Thoracic aorta (tissue), 2 donors: Measurements from ENCODE around the gene SBK2. TPM values are rescaled to one million over a fixed set of nuclear protein-coding genes. Genes with fewer than 3 reads are reported as not detected.
"Not testable (repeated sequence)": the region's sequence is repeated elsewhere in the genome, so short reads cannot be mapped to it uniquely, and the experiment has no call there.

Experiments
- ATAC-seq: fragments of 150-250 bp; one replicate; pipeline ENCODE4 v1.8.0; 2017; ENCODE audit warnings: low read depth; ENCODE audit not compliant: insufficient number of reproducible peaks, low FRiP score
- DNase-seq: peaks from one replicate; pipeline ENCODE4 v3.0.0-alpha.2; 2020; ENCODE audit warnings: low spot score
- H3K27ac ChIP-seq, 2 donors: fragments of 200-600 bp; sonication (generic); 1 replicate in 1 of 2; 2 replicates in 1 of 2; pipeline ENCODE4 v1.5.1; 2016; ENCODE audit warnings: mild to moderate bottlenecking in 2 of 2, moderate library complexity in 2 of 2
- H3K27me3 ChIP-seq: fragments of 200-600 bp; sonication (generic); replicated peaks from 2 replicates; pipeline ENCODE4 v1.6.0; 2016; ENCODE audit warnings: mild to moderate bottlenecking; ENCODE audit not compliant: insufficient read depth
- H3K36me3 ChIP-seq: fragments of 200-600 bp; sonication (generic); one replicate; pipeline ENCODE4 v1.5.1; 2016
- H3K4me1 ChIP-seq, 2 donors: fragments of 200-600 bp; sonication (generic); 1 replicate in 1 of 2; 2 replicates in 1 of 2; pipeline versions ENCODE4 v1.5.1 to v1.6.0; 2016; ENCODE audit warnings: low read depth in 2 of 2, mild to moderate bottlenecking in 1 of 2; ENCODE audit not compliant: control insufficient read depth in 1 of 2
- H3K4me3 ChIP-seq: fragments of 200-600 bp; sonication (generic); 2 replicates; pipeline ENCODE4 v1.5.1; 2016; ENCODE audit warnings: mild to moderate bottlenecking
- H3K9me3 ChIP-seq: fragments of 200-600 bp; sonication (generic); 2 replicates; pipeline ENCODE4 v1.5.1; 2016
- total RNA-seq, 2 donors: library from RNA; depleted of rRNA; stranded (reverse); fragments of >200 nt; gene quantifications; one replicate each; pipeline versions ENCODE4 v1.1.0 to v1.2.3, GENCODE V29; 2016
- TF ChIP-seq, protein P1 (sequence below): fragments of 200-600 bp; sonication (generic); IDR thresholded peaks from one replicate; pipeline ENCODE4 v1.5.1; 2019; ENCODE audit warnings: antibody characterized with exemption

The SBK2 gene
- total RNA-seq, 2 donors from 2014 or later = not detected

GRCh38 chr19:55578031-55578760 lies 41.3 kb upstream of the SBK2 start:
- H3K27ac ChIP-seq = no peak overlapping the region
- no peaks in the 10 kb centered on the region for H3K9me3 ChIP-seq
- H3K4me3 ChIP-seq = no peak overlapping the region
- H3K27me3 ChIP-seq = no peaks in the 10 kb centered on the region
- TF ChIP-seq, protein P1, sequence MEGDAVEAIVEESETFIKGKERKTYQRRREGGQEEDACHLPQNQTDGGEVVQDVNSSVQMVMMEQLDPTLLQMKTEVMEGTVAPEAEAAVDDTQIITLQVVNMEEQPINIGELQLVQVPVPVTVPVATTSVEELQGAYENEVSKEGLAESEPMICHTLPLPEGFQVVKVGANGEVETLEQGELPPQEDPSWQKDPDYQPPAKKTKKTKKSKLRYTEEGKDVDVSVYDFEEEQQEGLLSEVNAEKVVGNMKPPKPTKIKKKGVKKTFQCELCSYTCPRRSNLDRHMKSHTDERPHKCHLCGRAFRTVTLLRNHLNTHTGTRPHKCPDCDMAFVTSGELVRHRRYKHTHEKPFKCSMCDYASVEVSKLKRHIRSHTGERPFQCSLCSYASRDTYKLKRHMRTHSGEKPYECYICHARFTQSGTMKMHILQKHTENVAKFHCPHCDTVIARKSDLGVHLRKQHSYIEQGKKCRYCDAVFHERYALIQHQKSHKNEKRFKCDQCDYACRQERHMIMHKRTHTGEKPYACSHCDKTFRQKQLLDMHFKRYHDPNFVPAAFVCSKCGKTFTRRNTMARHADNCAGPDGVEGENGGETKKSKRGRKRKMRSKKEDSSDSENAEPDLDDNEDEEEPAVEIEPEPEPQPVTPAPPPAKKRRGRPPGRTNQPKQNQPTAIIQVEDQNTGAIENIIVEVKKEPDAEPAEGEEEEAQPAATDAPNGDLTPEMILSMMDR = no peak
- ATAC-seq (no peak), DNase-seq (no peak)
- H3K36me3 ChIP-seq = peaks cover 18% of the 10 kb centered on the region
- H3K4me1 ChIP-seq = peaks cover 3 to 20% of the 10 kb centered on the region in 2 donors

DNA sequence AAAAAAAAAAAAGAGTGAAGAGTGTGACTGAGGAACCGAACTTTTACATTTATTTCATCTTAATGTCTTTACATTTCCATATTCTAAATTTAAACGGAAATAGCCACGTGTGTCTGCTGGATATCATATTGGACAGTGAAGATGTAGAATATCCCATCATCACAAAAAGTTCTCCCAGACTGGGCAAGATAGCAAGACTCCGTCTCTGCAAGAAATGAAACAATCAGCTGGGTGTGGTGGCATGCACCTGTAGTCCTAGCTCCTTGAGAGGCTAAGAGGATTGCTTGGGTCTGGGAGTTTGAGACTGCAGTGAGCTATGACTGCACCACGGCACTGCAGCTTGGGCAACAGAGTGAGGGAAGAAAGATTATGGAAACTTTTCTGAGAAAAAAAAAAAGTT lies 39.8 kb upstream of the SBK2 start:
- DNase-seq = no peak
- Histone ChIP-seq H3K9me3 (no peaks in the 10 kb centered on the region), H3K36me3 (peaks cover 18% of the 10 kb centered on the region)

GRCh38 chr19:55573929-55574328 lies 37.0 kb upstream of the SBK2 start:
- H3K27me3 ChIP-seq, H3K4me1 ChIP-seq, H3K4me3 ChIP-seq, ATAC-seq, DNase-seq, H3K9me3 ChIP-seq, H3K27ac ChIP-seq: not testable (repeated sequence)
- peaks cover 17% of the 10 kb centered on the region for H3K36me3 ChIP-seq

More for the DNA sequence above, 39.8 kb upstream of the SBK2 start:
- TF ChIP-seq, protein P1 = no peak
- H3K4me1 ChIP-seq = peaks cover 3 to 18% of the 10 kb centered on the region in 2 donors
- H3K27me3 ChIP-seq = no peaks in the 10 kb centered on the region
- H3K4me3 ChIP-seq = no peak overlapping the region
- no peak overlapping the region for H3K27ac ChIP-seq
- ATAC-seq = no peak

GRCh38 chr19:55569477-55569876 lies 32.5 kb upstream of the SBK2 start:
- DNase-seq, H3K4me3 ChIP-seq, H3K36me3 ChIP-seq, H3K27ac ChIP-seq, ATAC-seq, H3K27me3 ChIP-seq, H3K4me1 ChIP-seq, H3K9me3 ChIP-seq: not testable (repeated sequence)

- no peaks in the 10 kb centered on the region for H3K4me1 ChIP-seq
- no peaks in the 10 kb centered on the region for H3K27me3 ChIP-seq
- TF ChIP-seq, protein P1 = no peak
- no peaks in the 10 kb centered on the region for H3K9me3 ChIP-seq
- ATAC-seq = no peak
- no peaks in the 10 kb centered on the region for H3K36me3 ChIP-seq
- H3K4me3 ChIP-seq = no peak overlapping the region
- DNase-seq = no peak
- H3K27ac ChIP-seq = no peak overlapping the region
Observed at GRCh38 chr19:55567708-55568328, 30.9 kb upstream of the SBK2 start.

DNA sequence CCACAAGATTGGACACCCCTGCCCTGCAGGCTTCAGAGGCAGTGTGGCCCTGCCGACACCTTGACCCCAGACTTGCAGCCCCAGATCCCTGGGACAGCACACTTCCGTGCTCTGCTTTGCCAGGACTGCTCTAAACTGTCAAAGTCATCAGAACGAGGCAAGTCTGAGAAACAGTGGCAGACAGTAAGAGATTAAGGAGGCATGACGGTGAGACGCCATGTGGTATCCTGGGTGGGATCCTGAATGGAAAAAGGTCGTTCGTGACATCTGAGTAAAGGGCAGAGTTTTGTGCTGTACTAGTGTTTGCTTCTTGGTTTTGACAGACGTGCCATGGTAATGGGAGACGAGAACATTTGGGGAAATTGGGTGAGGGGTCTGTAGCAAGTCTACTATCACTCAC lies 29.9 kb upstream of the SBK2 start:
- no peak for DNase-seq

More for the DNA sequence above, 29.9 kb upstream of the SBK2 start:
- H3K4me1 ChIP-seq = no peaks in the 10 kb centered on the region
- no peaks in the 10 kb centered on the region for H3K9me3 ChIP-seq
- H3K27ac ChIP-seq = no peak overlapping the region
- no peak for ATAC-seq
- H3K4me3 ChIP-seq = no peak overlapping the region
- TF ChIP-seq, protein P1 = no peak
- H3K27me3 ChIP-seq = no peaks in the 10 kb centered on the region
- H3K36me3 ChIP-seq = no peaks in the 10 kb centered on the region
